GM18870 (cell line): ENCODE data around the gene PLXNC1.
"Not testable (repeated sequence)": the region's sequence is repeated elsewhere in the genome, so short reads cannot be mapped to it uniquely, and the experiment has no call there.

Experiments used
- ATAC-seq: cut with Tn5 transposase; IDR thresholded peaks from one replicate; pipeline ENCODE4 v1.9.1; 2021; ENCODE audit warnings: moderate library complexity; ENCODE audit not compliant: unreplicated experiment

The PLXNC1 gene

DNA sequence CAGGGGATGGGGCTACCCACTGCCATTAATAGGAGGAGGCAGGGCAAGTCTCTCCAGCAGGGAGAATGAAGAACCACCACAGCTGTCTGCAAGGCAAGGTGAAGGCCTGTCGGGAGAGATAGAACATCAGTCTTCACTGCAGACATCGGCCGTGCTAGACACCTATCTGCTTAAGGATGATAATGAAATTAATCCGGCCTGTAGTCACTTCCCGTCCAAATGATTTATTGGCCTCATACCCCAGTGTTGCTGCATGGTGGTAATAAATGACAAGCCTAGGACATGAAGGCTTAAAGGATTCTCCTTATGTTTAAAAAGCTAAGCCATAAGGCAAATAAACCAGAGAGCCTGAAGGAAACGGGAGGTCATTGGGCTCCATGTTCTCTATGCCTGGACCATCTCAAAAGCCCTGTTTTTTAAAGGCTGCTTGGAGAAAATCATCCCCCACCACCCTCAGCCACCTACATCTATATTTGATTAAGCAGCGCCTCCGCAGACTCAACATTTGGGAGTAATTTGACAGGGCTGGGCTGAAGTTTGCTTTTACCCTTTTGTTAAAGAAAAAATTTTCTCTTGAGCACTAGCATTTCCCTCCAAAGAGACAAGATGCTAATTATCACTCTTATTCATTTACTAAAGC lies 137.7 kb downstream of the PLXNC1 start:
- ATAC-seq: no peak

DNA sequence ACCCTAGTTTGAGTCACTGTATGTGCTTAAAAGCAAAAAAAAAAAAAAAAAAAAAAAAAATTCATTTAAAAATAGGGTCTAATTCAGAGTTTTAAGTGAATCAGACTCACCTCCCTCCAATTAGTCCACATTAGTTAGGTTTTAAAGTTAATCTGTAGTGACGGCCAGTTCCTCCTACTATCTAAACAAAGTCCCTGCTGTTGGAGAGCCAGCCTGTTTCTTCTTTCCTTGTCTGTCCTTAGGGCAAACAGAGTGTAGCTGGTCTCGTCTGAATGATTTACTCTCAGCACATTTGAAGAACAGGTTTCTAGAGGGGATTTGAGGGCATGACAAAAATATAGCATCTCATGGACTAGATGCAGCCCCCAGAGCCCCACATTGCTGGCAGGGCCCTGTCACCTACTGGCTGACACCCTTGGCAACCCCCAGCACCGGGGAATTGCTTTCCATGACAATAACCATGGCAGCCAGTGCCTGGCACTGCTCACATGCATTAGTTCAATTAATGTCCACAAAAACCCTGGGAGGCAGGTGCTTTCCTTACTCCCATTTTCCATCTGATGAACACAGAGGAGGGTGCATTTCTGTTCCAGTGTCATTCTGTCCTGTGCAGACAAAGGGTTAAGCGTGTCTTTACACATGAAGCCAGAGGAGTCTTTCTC lies 138.3 kb downstream of the PLXNC1 start:
- no peak for ATAC-seq

DNA sequence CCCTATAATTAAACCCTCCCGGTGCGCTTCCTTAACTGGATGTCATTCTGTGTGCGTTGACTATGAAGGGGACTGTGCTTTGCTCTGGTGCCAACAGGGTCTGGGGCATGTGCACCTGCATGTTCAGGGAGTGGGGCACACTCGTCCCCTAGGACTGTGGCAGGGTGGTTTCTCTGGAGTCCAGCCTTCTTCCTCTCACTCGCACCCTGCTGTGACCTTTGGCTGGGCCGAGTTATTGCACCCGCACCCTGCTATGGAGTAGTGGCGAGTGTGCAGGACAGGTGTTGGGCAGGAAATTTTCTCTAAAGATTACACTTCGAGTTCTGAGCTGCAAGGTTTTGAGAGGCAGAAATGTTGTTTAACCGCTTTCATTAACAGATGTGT lies 138.9 kb downstream of the PLXNC1 start:
- no peak for ATAC-seq

DNA sequence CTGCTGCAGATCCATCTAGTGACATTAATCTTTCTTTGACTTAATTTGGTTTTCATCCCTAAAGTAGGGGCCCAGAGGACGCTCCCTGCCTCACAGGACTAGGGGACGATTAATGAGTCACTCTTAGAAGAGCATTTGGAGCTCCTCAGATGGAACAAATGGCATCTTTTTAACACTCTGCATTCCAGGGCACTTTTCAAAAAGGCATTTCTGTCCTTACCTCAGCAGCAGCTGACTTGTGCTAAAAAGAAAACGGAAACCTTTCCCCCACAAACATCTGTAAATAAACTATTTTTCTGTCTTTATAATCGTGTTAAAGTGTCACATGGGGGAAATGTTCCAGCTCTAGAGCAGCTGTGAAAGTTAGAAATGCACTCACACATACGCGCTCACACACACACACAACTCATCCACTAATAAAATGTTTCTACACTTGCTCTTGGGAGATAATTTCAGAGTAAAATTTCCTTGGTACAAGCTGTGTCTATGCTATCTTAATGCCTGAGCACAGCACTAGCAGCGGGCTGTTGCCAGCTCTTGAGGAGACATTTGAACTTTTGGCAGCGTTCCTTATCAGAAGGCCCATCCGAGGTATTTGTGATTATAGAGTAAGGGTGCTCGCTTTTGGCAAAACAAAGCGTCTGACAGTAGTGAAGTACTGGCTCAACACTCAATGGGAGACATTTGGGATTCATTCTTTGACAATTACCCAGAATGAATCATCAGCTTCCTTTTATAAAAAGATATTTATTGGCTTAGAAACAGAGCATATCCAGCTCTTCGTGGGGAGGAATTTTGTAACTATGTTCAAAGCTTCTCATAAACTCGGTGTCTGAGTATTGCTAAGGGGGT lies 141.3 kb downstream of the PLXNC1 start:
- no peak for ATAC-seq

DNA sequence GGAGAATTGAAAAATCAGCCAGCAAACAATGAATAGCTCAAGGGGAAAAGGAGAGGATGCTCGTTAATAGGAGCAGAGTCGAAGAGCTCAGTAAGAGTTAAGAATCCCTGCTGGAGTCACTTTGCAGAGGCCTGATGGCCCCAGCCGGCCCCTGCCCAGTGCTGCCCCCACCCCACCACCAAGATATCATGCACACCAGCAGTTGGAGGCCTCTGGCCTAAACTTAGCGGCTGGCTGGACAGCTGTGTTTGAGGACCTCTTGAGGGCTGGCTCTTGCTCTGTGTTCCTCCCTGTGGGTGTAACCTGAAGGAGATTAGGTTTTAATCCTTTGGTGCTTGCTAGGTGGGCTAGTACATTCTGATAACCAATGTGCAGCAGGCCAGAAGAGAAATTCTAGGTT lies 142.0 kb downstream of the PLXNC1 start:
- no peak for ATAC-seq

DNA sequence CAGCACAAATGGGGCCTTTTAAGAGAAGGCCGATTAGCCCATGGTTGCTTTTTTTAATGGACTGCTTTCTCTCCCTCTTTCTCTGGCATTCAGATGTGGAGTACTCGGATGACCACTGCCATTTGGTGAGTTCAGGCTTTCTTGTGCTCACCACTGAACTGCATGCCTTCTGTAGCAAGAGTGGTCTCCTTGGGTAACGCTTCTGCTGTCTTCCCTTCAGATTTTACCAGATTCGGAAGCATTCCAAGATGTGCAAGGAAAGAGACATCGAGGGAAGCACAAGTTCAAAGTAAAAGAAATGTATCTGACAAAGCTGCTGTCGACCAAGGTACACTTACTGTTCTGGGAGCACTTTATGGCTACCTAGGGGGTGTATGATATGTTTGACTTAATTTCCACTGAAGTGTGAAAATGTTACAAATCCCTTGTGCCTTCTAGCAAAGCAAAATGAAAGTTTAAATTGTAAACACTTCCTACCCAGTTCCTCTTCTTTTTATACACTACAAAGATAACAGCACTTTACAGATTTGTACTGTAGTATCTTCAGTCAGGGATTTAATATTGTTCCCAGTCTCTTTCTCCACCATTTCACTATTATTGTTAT lies 148.8 kb downstream of the PLXNC1 start:
- ATAC-seq: no peak

DNA sequence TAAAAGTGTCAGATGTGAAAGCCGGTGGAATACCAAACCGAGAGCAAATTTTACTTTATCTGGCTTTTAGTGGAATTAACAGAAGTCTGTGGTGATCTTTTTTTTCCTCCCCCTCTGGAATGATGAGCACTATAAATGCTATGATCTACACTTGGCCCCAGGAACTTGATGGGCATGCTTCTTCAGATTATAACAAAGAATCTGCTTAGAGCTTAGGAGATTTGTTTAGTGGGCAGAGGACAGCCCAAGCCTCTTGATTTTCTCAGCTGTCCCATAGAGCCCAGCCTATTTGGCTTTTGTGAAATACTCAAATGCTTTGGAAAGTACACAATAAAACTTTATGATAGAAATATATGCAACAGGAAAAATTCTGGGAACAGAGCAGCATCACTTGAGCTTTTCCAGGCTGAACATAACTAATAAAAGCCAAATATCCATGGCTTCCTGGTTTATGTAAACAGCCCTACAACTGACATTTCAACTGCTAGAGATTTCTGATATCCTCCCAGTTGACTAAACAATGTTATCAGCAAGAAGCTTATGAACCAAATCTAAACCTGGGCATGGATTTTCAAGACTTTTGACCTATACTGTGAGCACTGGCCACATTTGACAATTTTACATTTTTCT lies 149.6 kb downstream of the PLXNC1 start:
- ATAC-seq: no peak

DNA sequence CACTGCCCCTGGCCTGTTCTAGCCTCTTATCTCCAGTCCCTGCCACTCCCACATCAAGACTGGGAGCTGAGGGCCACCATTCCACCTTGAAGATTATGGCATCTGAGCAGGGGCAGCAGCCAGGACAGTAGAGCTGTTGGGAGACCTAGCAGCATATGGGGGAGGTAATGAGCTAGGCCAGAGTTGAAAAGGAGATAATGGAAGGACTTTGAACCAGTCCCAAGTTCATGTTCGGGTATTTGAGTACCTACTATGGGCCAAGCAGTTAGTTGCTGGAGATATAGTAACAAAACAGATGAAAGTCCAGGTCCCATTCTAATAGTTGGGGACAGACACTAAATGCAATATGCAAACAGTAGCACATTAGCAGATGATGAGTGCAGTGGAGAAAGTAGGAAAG lies 151.5 kb downstream of the PLXNC1 start:
- ATAC-seq: no peak

DNA sequence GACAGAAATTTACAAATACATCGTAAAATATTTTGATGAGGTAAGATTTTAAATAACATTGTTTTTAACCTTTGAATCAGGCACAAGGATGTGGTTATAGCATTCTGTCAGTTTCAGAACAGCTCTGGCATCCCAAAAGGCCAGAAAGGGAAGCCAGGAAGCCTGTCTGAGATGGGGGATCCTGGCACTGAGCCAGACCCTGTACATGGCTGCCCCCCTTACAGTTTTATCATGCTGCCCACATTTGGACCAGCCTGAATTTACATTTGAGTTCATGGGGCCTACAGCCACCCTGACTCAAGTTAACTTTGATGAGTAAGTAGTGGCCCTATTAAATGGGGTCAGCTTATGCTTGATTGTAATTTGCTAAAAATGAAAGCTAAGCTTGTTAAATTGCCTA lies 155.6 kb downstream of the PLXNC1 start:
- no peak for ATAC-seq

DNA sequence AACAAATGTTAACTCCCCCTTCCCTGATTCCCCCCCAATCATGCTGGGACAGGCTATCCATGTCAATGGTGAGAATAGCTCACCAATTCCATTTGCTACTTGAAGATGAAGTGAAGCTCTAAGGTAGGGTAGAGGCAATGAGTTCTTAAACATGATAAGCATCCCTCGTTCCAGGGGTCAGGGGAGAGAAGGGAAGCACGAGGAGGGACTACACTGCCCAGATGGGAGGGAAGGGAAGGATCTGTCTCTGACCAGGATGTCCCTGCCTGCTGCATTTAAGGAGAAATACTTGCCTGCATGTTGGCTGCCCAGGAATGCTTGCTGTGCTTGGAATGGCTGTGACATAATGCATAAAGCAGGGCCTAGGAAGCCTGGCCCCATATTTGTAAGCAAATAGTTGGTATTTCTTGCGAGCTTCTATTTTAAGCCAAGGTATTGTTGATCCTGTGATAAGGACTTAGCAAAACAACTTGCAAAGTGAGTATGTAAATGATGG lies 156.2 kb downstream of the PLXNC1 start:
- ATAC-seq: no peak

DNA sequence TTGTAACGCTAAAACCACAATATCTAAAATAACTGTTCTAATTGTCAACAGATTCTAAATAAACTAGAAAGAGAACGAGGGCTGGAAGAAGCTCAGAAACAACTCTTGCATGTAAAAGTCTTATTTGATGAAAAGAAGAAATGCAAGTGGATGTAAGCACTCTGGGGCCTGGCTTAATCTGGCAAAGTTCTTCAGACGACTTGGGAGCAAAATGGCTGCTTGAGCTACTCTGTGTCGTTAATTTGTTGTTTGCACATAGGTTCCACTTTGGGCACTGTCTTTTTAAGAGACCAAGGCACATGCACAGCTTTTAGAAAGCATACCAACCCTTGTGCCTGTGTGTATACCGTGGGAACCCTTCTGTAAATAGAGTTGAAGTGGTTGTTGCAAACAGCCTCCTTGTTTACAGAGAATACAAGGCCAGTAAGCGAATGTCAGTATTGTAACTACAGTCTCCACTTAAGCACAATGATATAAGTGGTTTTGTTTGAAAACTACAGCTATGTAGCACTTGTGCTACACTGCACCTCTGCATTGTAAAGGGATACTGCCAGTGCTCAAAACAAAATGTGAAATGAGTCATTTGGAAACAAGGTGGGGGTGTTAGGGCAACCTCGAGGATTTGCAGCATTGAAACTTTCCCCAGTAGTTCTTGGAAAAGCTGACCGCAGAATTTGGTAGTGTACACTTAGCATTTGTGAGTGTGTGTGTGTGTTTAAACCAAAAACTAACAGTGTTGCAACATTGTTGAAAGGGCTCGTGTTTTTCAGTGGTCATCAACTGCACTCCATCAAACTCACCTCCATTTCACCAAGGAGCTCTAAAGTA lies 157.0 kb downstream of the PLXNC1 start:
- ATAC-seq: peak; percentile 63

DNA sequence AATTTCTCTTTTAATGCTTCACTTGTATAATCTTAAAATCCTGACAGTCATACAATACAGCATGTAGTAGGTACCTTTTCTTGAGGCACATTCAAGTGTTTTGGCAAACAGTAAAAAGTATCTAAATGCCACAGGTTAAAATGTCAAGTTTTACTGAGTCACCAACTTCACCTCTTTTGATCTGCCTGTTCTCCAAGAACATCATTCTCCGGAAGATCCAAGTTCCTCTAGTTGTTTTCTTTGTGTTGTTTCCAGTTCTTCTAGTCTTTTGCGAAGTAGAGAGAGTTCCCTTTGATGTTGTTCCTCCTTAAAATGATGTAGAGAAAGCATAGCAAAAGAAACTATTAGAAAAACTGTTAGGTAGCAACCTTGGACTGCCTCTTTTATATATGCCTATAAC lies 160.2 kb downstream of the PLXNC1 start:
- ATAC-seq: no peak

DNA sequence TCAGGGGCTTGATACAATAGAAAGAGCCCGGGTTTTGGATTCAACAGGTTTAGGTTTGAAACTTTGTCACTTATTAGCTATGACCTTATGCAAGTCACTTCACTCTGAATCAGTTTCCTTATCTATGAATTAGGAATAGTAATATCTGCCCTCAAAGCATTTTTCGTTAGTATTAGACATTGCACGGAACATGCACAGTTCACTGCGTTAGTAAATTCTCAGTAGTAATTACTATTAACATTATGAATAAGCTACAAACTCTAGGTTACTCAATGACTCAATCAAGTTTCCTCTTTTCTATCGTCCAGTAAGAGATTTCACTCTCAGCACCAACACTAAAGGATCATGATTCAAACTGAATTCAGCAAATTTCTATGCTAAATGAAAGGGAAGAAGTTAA lies 161.0 kb downstream of the PLXNC1 start:
- peak; percentile 77 for ATAC-seq

DNA sequence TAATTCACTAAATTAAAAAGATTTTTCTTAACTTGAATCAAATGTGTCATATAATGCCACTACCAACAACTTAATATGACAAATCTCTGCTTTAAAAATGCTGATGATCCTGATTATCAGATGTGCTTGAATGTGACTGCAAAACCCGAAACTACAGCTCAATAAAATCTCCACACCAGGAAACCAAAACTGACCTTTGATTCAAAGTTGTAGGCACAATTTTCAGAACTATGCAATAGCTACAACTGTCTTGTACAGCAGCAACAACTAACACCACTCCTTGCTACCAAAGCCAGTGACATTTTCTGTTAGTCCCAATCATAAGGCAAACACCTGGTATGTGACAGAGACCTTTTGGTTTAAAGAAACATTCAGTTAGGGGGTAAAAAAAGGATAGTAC lies 164.0 kb downstream of the PLXNC1 start:
- ATAC-seq: no peak

DNA sequence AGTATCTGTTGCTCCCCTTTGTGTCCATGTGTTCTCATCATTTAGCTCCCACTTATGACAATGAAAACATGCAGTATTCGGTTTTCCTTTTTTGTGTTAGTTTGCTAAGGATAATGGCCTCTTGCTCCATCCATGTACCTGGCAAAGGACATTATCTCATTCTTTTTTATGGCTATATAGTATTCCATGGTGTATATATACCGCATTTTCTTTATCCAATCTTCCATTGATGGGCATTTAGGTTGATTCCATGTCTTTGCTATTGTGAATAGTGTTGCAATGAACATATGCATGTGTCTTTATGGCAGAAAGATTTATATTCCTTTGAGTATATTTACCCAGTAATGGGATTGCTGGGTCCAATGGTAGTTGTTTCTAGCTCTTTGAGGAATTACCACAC lies 168.2 kb downstream of the PLXNC1 start:
- not testable (repeated sequence) for ATAC-seq

DNA sequence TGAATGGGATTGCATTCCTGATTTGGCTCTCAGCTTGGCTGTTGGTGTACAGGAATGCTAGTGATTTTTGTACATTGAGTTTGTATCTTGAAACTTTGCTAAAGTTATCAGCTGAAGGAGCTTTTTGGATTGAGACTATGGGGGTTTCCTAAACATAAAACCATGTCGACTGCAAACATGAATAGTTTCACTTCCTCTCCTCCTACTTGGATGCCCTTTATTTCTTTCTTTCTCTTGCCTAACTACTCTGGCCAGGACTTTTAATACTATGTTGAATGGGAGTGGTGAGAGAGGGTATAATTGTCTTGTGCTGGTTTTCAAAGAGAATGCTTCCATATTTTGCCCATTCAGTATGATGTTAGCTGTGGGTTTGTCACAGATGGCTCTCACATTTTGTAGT lies 169.8 kb downstream of the PLXNC1 start:
- peak; percentile 83 for ATAC-seq

DNA sequence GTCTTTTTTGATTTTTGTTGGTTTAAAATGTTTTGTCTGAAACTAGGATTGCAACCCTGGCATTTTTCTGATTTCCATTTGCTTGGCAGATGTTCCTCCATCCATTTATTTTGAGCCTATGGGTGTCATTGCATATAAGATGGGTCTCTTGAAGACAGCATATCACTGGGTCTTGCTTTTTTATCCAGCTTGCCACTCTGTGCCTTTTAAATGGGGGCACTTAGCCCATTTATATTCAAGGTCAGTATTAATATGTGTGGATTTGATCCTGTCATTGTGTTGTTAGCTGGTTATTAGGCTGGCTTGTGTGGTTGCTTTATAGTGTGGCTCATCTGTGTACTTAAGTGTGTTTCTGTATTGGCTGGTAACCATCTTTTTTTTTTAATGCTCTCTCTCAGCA lies 171.7 kb downstream of the PLXNC1 start:
- no peak for ATAC-seq

DNA sequence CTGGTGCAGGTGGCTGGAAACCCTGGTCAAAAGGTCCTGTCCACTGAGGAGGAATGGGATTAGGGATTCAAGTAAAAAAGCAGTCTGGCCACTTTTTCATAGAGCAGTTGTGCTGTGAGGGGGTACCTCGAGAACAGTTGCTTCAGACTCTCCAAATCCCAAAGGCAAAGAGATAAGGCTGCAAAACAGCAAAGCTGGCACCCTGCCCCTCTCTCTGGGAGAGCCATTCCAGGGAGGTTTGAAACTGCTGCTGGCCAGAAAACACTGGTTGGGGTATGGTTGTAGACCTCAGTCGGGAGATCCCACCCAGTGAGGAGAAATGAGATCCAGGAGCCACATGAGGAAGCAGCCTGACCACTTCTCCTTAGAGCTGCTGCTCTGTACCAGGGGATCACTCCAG lies 174.0 kb downstream of the PLXNC1 start:
- ATAC-seq: no peak

DNA sequence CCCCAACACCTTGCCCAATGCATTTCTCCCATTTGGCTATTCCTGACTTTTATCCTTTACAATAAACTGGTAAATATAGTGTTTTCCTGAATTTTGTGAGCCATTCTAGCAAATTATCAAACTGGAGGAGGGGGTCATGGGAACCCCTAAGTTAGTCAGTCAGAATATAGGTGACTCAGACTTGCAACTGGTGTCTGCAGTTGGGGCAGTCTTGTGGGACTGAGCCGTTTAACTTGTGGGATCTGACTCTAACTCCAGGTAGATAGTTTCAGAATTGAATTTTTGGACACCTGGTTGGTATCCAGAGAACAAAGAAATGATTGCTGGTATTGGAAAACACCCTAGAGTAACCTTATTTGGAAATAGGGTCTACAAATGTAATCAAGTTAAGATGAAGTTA lies 177.9 kb downstream of the PLXNC1 start:
- no peak for ATAC-seq

DNA sequence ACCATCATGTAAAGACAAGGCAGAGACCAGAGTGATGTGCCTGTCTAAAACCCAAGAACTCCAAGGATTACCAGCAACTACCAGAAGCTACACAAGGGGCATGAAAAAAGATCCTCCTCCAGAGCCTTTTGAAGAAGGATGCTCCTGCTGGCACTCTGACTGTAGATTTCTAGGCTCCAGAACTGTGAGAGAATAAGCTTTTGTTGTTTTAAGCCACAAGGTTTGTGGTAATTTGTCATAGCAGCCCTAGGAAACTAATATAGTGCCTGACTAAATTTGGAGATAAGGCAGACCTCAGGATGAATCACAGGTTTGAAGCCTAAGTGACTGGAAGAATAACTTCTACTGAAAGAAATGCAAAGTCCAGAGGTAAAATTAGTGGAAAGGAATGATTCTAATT lies 178.3 kb downstream of the PLXNC1 start:
- no peak for ATAC-seq
